ENCODE results near the gene MPRIP. TPM values are rescaled to one million over a fixed set of nuclear protein-coding genes. Genes with fewer than 3 reads are reported as not detected.
A peak's percentile ranks its signal among the peaks of the same experiment; 100 is the strongest.

Gene MPRIP
- total RNA-seq, 1 donor from 2014 or later = 350 TPM

- no peak for DNase-seq
- TF ChIP-seq, protein P1, sequence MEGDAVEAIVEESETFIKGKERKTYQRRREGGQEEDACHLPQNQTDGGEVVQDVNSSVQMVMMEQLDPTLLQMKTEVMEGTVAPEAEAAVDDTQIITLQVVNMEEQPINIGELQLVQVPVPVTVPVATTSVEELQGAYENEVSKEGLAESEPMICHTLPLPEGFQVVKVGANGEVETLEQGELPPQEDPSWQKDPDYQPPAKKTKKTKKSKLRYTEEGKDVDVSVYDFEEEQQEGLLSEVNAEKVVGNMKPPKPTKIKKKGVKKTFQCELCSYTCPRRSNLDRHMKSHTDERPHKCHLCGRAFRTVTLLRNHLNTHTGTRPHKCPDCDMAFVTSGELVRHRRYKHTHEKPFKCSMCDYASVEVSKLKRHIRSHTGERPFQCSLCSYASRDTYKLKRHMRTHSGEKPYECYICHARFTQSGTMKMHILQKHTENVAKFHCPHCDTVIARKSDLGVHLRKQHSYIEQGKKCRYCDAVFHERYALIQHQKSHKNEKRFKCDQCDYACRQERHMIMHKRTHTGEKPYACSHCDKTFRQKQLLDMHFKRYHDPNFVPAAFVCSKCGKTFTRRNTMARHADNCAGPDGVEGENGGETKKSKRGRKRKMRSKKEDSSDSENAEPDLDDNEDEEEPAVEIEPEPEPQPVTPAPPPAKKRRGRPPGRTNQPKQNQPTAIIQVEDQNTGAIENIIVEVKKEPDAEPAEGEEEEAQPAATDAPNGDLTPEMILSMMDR (IDR thresholded peaks at IDR 0.05; ENCODE audit: borderline replicate concordance) = no peak
- H3K36me3 ChIP-seq = no peaks in the 10 kb centered on the region
- peaks cover 100% of the 10 kb centered on the region for H3K4me1 ChIP-seq
- H3K9me3 ChIP-seq (replicated peaks) = no peaks in the 10 kb centered on the region
- H3K27me3 ChIP-seq (ENCODE audit: low read depth) = no peaks in the 10 kb centered on the region
- no peak overlapping the region for H3K4me3 ChIP-seq
- intact Hi-C loops (cut with micrococcal nuclease) = no loop called here
- H3K27ac ChIP-seq (replicated peaks) = peak overlapping the region; percentile 84
These were observed 59.9 kb downstream of the MPRIP start for GRCh38 chr17:17102176-17102575.

- TF ChIP-seq, protein P1 (IDR thresholded peaks at IDR 0.05; ENCODE audit: borderline replicate concordance) = no peak
- no peaks in the 10 kb centered on the region for H3K9me3 ChIP-seq (replicated peaks)
- H3K36me3 ChIP-seq = no peaks in the 10 kb centered on the region
- DNase-seq = no peak
- peak overlapping the region; percentile 84 for H3K27ac ChIP-seq (replicated peaks)
- intact Hi-C loops (cut with micrococcal nuclease) = no loop called here
- no peak overlapping the region for H3K4me3 ChIP-seq
- H3K4me1 ChIP-seq = peaks cover 100% of the 10 kb centered on the region
- no peaks in the 10 kb centered on the region for H3K27me3 ChIP-seq (ENCODE audit: low read depth)
These were observed 60.9 kb downstream of the MPRIP start for GRCh38 chr17:17103160-17103559.

DNA sequence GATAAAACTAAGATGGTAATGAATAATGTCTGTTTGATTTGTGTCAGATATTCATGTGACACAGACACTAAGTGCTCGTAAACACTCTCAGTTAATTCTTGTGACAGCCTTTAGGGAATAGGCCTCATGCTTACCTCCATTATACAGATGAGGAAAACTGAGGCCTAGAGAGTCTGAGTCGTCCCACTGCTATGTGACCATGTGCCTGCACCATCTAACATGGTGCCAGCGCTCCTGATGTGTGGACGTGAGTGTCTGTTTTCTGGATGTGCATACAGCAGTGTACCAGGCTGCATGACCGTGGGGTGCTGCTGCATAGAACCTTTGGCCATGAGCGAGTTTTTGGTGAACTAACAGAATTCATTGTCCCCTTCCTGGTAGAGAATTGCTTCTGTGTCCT is 61.8 kb downstream of the MPRIP start:
- no peaks in the 10 kb centered on the region for H3K27me3 ChIP-seq (ENCODE audit: low read depth)
- H3K9me3 ChIP-seq (replicated peaks) = no peaks in the 10 kb centered on the region
- intact Hi-C loops (cut with micrococcal nuclease) = no loop called here
- peaks cover 100% of the 10 kb centered on the region for H3K4me1 ChIP-seq
- no peaks in the 10 kb centered on the region for H3K36me3 ChIP-seq
- DNase-seq = no peak
- no peak overlapping the region for H3K4me3 ChIP-seq
- TF ChIP-seq, protein P1 (IDR thresholded peaks at IDR 0.05; ENCODE audit: borderline replicate concordance) = no peak
- peak overlapping the region; percentile 84 for H3K27ac ChIP-seq (replicated peaks)

DNA sequence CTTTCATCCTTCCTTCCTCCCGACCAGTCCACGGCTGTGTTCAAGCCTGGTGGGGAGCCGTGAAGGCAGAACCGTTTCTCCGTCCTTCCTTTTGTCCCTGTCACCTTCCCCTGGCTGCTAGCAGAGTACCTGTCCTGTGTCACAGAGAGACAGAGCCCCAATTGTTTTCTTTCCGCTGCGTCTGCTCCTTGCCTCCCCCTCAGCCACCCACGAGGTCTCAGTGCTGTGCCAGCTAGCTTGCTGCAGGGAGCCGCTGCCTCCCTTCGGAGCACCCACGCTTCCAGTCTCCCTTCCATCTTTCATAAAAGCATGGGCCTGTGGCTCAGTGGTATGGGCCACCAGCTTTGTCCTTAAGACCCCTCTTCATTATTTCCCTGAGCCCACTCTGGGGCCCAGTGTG is 62.2 kb downstream of the MPRIP start:
- H3K27ac ChIP-seq (replicated peaks) = peak overlapping the region; percentile 84

GRCh38 chr17:17105976-17106375 is 63.7 kb downstream of the MPRIP start:
- Histone ChIP-seq H3K27ac (replicated peaks) (peak overlapping the region; percentile 84), H3K9me3 (replicated peaks) (no peaks in the 10 kb centered on the region), H3K4me1 (peaks cover 99% of the 10 kb centered on the region), H3K27me3 (ENCODE audit: low read depth) (no peaks in the 10 kb centered on the region), H3K4me3 (no peak overlapping the region), H3K36me3 (no peaks in the 10 kb centered on the region)
- no peak for DNase-seq
- intact Hi-C loops (cut with micrococcal nuclease) = no loop called here
- TF ChIP-seq, protein P1 (IDR thresholded peaks at IDR 0.05; ENCODE audit: borderline replicate concordance) = no peak

More for the DNA sequence above, 62.2 kb downstream of the MPRIP start:
- peak; percentile 13 for DNase-seq
- Histone ChIP-seq H3K36me3 (no peaks in the 10 kb centered on the region), H3K27me3 (ENCODE audit: low read depth) (no peaks in the 10 kb centered on the region), H3K4me1 (peaks cover 100% of the 10 kb centered on the region), H3K4me3 (no peak overlapping the region), H3K9me3 (replicated peaks) (no peaks in the 10 kb centered on the region)
- TF ChIP-seq, protein P1 (IDR thresholded peaks at IDR 0.05; ENCODE audit: borderline replicate concordance) = no peak
- intact Hi-C loops (cut with micrococcal nuclease) = no loop called here
